Spleen (tissue), 11 donors: ENCODE measurements around the gene TTLL5. TPM values are rescaled to one million over a fixed set of nuclear protein-coding genes. Genes with fewer than 3 reads are reported as not detected.

Source experiments
- DNase-seq: peaks from one replicate; pipeline ENCODE4 v3.0.0-alpha.2; 2020
- H3K27ac ChIP-seq, 8 donors: fragments of 200-600 bp; sonication (generic) in 7 of 8; 1 replicate in 4 of 8; 2 replicates in 4 of 8; pipeline versions ENCODE4 v1.5.0 to v1.8.0; 2016 to 2021; ENCODE audit warnings: inconsistent platforms in 4 of 8, mild to moderate bottlenecking in 4 of 8, moderate library complexity in 1 of 8
- H3K27me3 ChIP-seq, 7 donors: fragments of 200-600 bp; sonication (generic) in 6 of 7; replicated peaks in 1 of 7; 1 replicate in 4 of 7; 2 replicates in 3 of 7; pipeline versions ENCODE4 v1.5.0 to v1.8.0; 2016 to 2021; ENCODE audit warnings: inconsistent platforms in 3 of 7, mild to moderate bottlenecking in 1 of 7
- H3K36me3 ChIP-seq, 6 donors: fragments of 200-600 bp; sonication (generic) in 5 of 6; 1 replicate in 4 of 6; 2 replicates in 2 of 6; pipeline versions ENCODE4 v1.5.0 to v1.8.0; 2016 to 2021; ENCODE audit warnings: inconsistent platforms in 2 of 6
- H3K4me1 ChIP-seq, 6 donors: fragments of 200-600 bp; sonication (generic) in 5 of 6; 1 replicate in 3 of 6; 2 replicates in 3 of 6; pipeline versions ENCODE4 v1.5.0 to v1.8.0; 2016 to 2021; ENCODE audit warnings: inconsistent platforms in 3 of 6
- H3K4me3 ChIP-seq, 8 donors: fragments of 200-600 bp; sonication (generic) in 7 of 8; 1 replicate in 4 of 8; 2 replicates in 4 of 8; pipeline versions ENCODE4 v1.5.0 to v1.8.0; 2016 to 2021; ENCODE audit warnings: inconsistent platforms in 4 of 8, mild to moderate bottlenecking in 4 of 8, moderate library complexity in 2 of 8
- H3K9me3 ChIP-seq, 8 donors: fragments of 200-600 bp; sonication (generic) in 7 of 8; 1 replicate in 4 of 8; 2 replicates in 4 of 8; pipeline versions ENCODE4 v1.5.0 to v1.8.0; 2016 to 2021; ENCODE audit warnings: inconsistent platforms in 4 of 8
- POLR2A ChIP-seq, 3 donors: fragments of 450-650 bp; IDR thresholded peaks; one replicate each; pipeline ENCODE4 v1.5.1; 2017; ENCODE audit warnings: antibody characterized with exemption in 3 of 3, mild to moderate bottlenecking in 1 of 3
- POLR2AphosphoS5 ChIP-seq, 3 donors: sonication (generic); formaldehyde crosslinking; IDR thresholded peaks; one replicate each; pipeline ENCODE4 v1.5.1; 2017; ENCODE audit warnings: antibody characterized with exemption in 3 of 3
- WGBS, 5 donors: extraction: QIAGEN DNeasy Blood & Tissue Kit in 3 of 5; methylation state at CpG; one replicate each; pipeline versions ENCODE4 v1.1.5 to v1.1.7; 2013 to 2018; 5-methylcytosine and 5-hydroxymethylcytosine counted together
- intact Hi-C: fragments of 100-400 bp; cut with DNase I; formaldehyde crosslinking; loops from one replicate; pipeline ENCODE4 v1.15.0; 2023; ENCODE audit warnings: low total_unique reads
- polyA plus RNA-seq, 3 donors: library from polyadenylated mRNA; stranded (reverse); fragments of 200-250 nt; gene quantifications; one replicate each; pipeline ENCODE4 v1.2.1, GENCODE V29; 2013
- total RNA-seq, 7 donors: library from RNA; depleted of rRNA in 3 of 7; stranded (reverse); fragments of >200 nt in 3 of 7; fragmentation: NEBNext Ultra II Directional in 4 of 7; extraction: Animal tissue kit (Norgen Biotek cat#: 25700) in 4 of 7; gene quantifications; one replicate each; pipeline versions ENCODE4 v1.1.0 to v1.2.1, GENCODE V29; 2016 to 2021
- TF ChIP-seq, protein P1 (sequence below), 11 experiments: fragments of 200-600 bp in 7 of 11; fragments of 450-650 bp in 4 of 11; sonication (generic) in 4 of 11; IDR thresholded peaks in 8 of 11; conservative IDR thresholded peaks in 3 of 11; 1 replicate in 7 of 11; 2 replicates in 4 of 11; pipeline versions ENCODE4 v1.4.0 to v1.8.0; 2016 to 2021; ENCODE audit warnings: antibody characterized with exemption in 11 of 11, inconsistent platforms in 4 of 11, mild to moderate bottlenecking in 1 of 11
- donor health status: healthy with polysubstance abuse.
- donor health status: DM: no; HTN: no; CAD: no; lungs with moderate emphysema.
- donor health status: DM: no; HTN: no; CAD: no.
- donor health status: Bipolar disorder and iron deficiency.
- donor health status: healthy.
- donor health status: DM: no; HTN: no; CAD: no.
- donor health status: DM: yes; HTN: yes; CAD: no.

The TTLL5 gene
- total and polyA plus RNA-seq, 10 donors: 4.5 to 44.1 (median 31.6) TPM

DNA sequence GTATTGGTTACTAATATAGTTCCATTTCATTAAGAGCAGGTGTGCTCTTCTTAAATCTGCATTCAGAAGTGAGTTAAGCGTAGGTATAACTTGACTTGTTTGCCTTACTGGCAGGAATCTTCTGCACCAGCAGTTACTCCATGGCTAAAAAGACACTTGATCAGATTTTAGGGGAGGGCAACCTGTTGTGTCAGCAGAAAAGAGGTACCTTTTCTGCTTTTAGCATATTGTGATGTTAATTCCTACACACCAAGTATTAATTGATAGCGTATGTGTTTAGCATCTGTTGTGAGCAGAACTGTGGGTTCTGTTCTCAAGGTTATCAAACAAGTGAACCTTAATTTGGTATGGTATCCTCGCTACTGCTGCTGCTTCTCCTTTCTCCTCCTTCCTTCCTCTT is 38.3 kb downstream of the TTLL5 start:
- DNase-seq: no peak
- intact Hi-C loops: no loop called here

DNA sequence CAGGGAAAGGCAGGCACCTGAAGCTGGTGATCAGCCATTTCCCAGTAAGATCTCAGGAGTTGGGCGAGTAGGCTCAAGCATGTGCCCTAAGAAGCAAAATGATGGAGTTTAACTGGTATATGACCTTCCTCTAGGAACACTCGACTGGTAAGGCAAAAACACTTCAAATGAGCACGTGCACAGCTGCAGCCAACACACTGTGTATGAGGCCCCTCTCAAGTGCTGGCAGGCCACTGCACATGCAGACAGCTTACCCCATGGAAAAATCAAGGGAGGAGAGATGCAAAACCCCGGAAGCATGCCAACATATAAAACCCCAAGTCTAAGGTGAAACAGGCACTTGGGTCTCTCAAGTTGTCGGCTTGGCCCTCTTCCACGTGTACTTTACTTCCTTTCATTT is 39.2 kb downstream of the TTLL5 start:
- 83 to 93% (median 92%) methylated on average over 6 of the region's 6 CpGs for WGBS, 5 donors
- H3K36me3 ChIP-seq: peaks cover 0 to 77% (median 11%) of the 10 kb centered on the region in 6 donors
- no peak for TF ChIP-seq POLR2AphosphoS5 (IDR thresholded peaks at IDR 0.05)
- TF ChIP-seq, protein P1, sequence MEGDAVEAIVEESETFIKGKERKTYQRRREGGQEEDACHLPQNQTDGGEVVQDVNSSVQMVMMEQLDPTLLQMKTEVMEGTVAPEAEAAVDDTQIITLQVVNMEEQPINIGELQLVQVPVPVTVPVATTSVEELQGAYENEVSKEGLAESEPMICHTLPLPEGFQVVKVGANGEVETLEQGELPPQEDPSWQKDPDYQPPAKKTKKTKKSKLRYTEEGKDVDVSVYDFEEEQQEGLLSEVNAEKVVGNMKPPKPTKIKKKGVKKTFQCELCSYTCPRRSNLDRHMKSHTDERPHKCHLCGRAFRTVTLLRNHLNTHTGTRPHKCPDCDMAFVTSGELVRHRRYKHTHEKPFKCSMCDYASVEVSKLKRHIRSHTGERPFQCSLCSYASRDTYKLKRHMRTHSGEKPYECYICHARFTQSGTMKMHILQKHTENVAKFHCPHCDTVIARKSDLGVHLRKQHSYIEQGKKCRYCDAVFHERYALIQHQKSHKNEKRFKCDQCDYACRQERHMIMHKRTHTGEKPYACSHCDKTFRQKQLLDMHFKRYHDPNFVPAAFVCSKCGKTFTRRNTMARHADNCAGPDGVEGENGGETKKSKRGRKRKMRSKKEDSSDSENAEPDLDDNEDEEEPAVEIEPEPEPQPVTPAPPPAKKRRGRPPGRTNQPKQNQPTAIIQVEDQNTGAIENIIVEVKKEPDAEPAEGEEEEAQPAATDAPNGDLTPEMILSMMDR (IDR thresholded peaks at IDR 0.05 in 8 of 11, conservative IDR thresholded peaks at IDR 0.05 in 3 of 11): no peak
- TF ChIP-seq POLR2A (IDR thresholded peaks at IDR 0.05): no peak
- H3K4me3 ChIP-seq: no peak overlapping the region
- no peak for DNase-seq
- H3K4me1 ChIP-seq: peaks cover 0 to 12% (median 3%) of the 10 kb centered on the region in 6 donors
- no peaks in the 10 kb centered on the region for H3K27me3 ChIP-seq
- intact Hi-C loops: no loop called here
- peaks cover 0 to 3% (median 2%) of the 10 kb centered on the region in 8 donors for H3K9me3 ChIP-seq
- H3K27ac ChIP-seq: no peak overlapping the region

More for the DNA sequence above, 38.3 kb downstream of the TTLL5 start:
- Histone ChIP-seq H3K27ac (no peak overlapping the region), H3K36me3 (peaks cover 0 to 82% (median 15%) of the 10 kb centered on the region in 6 donors), H3K9me3 (peaks cover 0 to 13% (median 12%) of the 10 kb centered on the region in 8 donors), H3K4me3 (no peak overlapping the region), H3K27me3 (no peaks in the 10 kb centered on the region), H3K4me1 (peaks cover 0 to 12% (median 3%) of the 10 kb centered on the region in 6 donors)
- TF ChIP-seq, protein P1 (IDR thresholded peaks at IDR 0.05 in 8 of 11, conservative IDR thresholded peaks at IDR 0.05 in 3 of 11): no peak
- TF ChIP-seq POLR2A (IDR thresholded peaks at IDR 0.05): no peak
- TF ChIP-seq POLR2AphosphoS5 (IDR thresholded peaks at IDR 0.05): no peak
- WGBS, 5 donors: 74 to 92% (median 83%) methylated on average over 3 of the region's 3 CpGs

DNA sequence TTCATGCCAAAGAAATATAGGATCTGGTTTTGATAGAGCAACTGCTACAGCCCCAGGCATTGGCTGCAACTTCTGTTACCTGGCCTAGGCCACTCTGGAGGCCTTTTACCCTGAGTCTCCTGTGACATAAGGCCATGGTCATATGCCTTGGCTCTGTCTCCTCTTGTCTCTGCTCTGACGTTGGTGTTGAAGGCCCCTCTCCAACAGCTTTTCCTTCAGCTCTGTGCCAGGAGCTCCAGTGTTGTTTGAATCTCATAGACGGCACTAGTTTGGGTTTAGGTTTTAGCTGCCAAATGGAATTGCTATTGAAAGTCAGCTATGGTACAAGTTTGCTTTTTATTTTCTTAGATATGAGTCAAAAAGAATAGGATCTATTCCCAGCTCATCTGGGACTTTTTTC is 41.1 kb downstream of the TTLL5 start:
- no peak overlapping the region for H3K4me3 ChIP-seq
- no peaks in the 10 kb centered on the region for H3K9me3 ChIP-seq
- no peak for TF ChIP-seq POLR2AphosphoS5 (IDR thresholded peaks at IDR 0.05)
- TF ChIP-seq POLR2A (IDR thresholded peaks at IDR 0.05): no peak
- TF ChIP-seq, protein P1 (IDR thresholded peaks at IDR 0.05 in 8 of 11, conservative IDR thresholded peaks at IDR 0.05 in 3 of 11): no peak
- peaks cover 0 to 11% (median 3%) of the 10 kb centered on the region in 6 donors for H3K4me1 ChIP-seq
- no peak overlapping the region for H3K27ac ChIP-seq
- DNase-seq: no peak
- 71 to 85% (median 81%) methylated on average over 2 of the region's 2 CpGs for WGBS, 5 donors
- no peaks in the 10 kb centered on the region for H3K27me3 ChIP-seq
- intact Hi-C loops: no loop called here
- peaks cover 0 to 74% (median 11%) of the 10 kb centered on the region in 6 donors for H3K36me3 ChIP-seq

DNA sequence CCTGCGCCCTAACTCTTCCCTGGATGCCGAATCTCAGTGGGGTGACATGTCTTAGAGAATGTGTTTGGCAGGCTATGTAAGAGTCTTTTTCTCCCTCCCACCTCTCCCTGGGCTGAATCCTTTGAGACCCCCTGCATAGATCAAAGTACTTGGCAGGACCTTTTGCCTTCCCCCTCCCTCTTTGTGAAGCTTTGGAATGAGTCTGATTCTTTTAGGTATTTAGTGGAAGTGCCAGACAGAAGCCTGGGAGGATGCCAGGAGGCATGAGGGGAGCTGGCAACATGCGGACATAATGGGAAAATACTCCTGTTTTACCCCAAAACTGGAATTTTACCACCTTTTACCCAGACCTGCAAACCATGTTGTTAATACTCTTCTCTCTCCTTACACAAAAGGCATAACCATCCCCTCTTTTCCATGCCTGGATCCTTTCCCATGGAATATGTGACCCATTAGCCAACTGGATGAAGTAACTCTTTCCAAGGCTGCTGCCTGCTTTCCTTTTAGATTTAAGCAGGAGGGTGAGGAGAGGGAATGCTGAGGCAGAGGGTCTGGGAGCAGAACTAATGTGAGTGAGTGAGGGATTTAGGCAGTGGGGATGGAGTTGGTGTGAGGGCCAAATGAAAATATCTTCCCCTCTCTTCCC is 41.7 kb downstream of the TTLL5 start:
- 73 to 91% (median 85%) methylated on average over 3 of the region's 3 CpGs for WGBS, 5 donors
- Histone ChIP-seq H3K9me3 (no peaks in the 10 kb centered on the region), H3K27me3 (no peaks in the 10 kb centered on the region), H3K36me3 (peaks cover 0 to 78% (median 11%) of the 10 kb centered on the region in 6 donors), H3K4me1 (peaks cover 0 to 5% (median 1%) of the 10 kb centered on the region in 6 donors), H3K4me3 (no peak overlapping the region), H3K27ac (peak overlapping the region in 1 of 8 donors; percentile 1)
- no peak for TF ChIP-seq POLR2AphosphoS5 (IDR thresholded peaks at IDR 0.05)
- DNase-seq: no peak
- intact Hi-C loops: no loop called here
